Measurements from ENCODE around the gene HSD3B1.

The HSD3B1 gene

DNA sequence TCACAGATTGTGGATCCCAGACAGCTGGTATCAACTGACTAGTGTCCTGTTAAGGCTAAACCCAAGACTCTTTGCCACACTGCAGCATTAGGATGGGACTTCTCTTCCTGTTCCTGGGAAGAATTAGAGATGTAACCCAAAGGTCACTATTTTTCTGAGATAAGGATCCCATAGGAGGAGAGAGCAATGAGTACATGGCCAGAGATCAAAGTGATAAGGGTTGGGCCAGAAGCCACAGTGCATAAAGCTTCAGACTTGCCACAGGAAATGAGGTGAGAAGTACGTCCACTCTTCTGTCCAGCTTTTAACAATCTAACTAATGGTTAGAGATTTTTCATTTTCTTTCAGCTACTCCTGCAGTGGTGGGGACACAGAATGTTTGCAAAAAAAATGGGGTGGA lies at the start of gene HSD3B1:
TSS of gene HSD3B1 (plus strand) at position 270 of the 400 bp plus-strand sequence. CDS start 267 bp downstream, outside the sequence.
- DNase-seq: no peak

DNA sequence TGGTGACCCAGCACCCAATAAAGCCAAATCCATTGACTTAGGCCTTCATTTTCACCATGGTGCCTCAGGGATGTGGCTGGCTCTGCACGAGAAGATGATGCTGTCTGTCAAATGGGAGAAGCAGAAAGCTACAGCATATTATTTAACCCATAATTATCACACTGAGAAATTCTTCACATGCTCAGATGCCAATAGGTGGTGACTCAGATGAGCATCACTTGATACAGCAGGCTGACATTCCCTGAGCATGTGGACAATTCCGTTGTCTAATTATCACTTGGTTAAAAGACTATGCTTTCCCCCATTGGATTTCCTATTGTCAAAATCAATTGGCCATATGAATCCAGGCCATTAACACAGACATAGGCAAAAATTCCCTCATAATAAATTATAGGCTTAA lies 44.0 kb upstream of the HSD3B1 start:
- DNase-seq: no peak

GRCh38 chr1:119463569-119463968 lies 43.4 kb upstream of the HSD3B1 start:
- DNase-seq: no peak

GRCh38 chr1:119466445-119466844 lies 40.6 kb upstream of the HSD3B1 start:
- DNase-seq: no peak

- no peak for DNase-seq
Observed at GRCh38 chr1:119467219-119467618, 39.8 kb upstream of the HSD3B1 start.

- DNase-seq: no peak
Observed at GRCh38 chr1:119467857-119468668, 38.9 kb upstream of the HSD3B1 start.

GRCh38 chr1:119469741-119470140 lies 37.3 kb upstream of the HSD3B1 start:
- DNase-seq: no peak

DNA sequence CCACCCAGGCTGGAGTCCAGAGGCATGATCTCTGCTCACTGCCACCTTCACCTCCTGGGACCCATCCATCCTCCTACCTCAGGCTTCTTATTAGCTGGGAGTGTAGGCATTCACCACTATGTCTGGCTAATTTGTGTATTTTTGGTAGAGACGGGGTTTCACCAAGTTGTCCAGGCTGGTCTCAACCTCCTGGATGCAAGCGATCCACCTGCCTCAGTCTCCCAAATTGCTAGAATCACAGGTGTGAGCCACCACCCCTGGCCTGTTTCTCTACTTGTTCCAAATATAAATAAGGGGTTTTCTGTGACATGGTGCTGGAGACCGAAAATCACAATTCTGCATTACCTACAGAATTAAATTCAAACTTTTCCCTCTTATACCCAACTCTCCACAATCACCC lies 36.6 kb upstream of the HSD3B1 start:
- DNase-seq: no peak

- DNase-seq: no peak
Observed at GRCh38 chr1:119470958-119471357, 36.1 kb upstream of the HSD3B1 start.

DNA sequence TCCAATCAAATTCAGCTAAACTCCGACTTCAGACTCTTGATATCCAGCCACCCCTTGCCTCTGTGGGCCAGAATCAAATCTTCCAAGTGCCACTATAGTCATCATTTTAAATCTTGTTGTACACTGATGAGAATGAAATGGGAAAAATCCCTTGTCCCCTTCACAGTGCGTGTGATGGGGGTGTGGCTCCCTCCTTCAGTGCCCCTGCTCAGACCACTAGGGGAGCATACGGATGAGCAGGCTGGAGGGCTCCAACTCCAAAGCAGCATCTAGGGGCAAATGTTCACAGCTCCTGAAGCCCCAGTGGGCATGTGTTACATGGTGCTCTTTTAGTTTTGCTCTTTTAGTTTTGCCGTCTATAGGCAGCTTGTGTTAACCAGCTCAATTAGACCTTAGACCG lies 35.4 kb upstream of the HSD3B1 start:
- DNase-seq: no peak

DNA sequence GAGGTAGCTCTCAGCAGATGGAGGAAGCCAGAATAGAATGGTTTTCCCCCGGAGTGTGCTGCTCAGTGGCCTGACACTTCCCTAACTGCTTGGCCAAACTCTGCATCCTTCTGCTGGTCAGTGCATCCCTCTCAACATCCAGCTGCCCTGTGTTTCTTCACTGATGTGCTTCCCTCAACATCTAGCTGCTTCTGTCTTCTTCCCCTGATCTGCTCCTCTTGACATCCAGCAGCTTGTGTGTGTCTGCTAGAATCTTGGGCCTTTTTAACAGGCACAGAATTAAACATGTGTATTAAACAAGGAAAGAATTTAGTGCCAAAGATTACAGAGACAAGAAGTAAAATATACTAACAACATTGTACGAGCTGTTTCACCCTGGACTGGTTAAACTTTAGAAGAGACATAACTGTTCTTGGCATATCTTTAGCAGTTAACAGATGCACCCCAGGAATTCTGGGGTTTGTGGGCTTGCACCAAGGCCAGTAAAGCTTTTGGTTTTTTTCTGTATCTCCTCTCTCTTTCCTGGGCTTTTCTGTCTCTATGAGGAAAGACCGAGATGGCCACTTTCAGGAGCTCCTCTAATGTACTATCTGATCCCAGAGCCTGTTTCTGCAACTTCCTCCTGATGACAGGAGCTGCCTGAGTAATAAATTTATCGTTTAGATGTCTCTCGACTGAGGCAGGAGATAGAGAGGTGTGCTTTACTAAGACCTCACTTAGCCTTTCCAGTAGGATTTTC lies 34.8 kb upstream of the HSD3B1 start:
- DNase-seq: no peak

- no peak for DNase-seq
Observed at GRCh38 chr1:119472819-119473175, 34.2 kb upstream of the HSD3B1 start.

DNA sequence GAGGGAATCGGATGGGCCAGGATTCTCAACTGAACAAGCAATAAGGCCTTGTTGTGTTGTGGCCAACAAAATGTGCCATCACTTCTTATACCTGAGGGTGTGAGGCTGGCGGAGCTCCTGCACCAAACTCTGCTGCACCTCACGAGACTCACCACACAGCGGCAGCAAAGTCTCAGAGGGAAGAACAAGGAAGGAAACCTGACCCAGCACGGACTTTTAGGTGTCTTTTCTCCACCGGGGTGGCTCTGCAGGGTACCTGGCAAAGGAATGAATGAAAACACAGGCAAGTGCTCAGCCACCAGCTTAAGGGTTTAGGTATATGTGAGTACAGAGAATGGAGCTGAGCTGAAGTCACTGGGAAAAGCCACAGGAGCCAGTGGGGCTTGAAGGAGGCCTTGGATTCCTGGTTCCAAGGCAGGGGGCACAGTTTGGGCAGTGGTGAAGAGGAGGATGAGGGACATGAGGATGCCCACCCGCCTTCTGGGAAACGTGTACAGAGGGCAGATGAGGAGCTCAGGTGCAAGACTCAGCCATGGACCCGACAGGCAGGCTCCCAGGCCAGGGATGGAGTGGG lies 31.1 kb upstream of the HSD3B1 start:
- DNase-seq: no peak

- DNase-seq: no peak
Observed at GRCh38 chr1:119477710-119478109, 29.3 kb upstream of the HSD3B1 start.

DNA sequence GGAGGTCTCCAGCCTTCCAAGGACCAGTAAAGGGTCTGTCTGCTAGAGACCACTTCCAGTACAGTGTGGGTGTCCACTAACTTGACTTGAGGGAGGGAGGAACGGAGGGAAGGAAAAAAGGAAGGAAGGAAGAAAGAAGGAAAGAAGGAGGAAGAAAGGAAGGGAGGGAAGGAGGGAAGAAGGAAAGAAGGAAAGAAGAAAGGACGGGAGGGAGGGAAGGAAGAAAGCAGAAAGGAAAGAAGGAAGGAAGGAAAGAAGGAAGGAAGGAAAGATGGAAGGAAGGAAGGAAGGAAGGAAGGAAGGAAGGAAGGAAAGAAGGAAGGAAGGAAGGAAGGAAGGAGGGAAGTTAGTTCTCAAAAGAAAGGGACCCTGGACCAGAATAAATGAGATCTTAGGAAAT lies 26.8 kb upstream of the HSD3B1 start:
- DNase-seq: no peak

- no peak for DNase-seq
Observed at GRCh38 chr1:119481951-119482350, 25.1 kb upstream of the HSD3B1 start.

GRCh38 chr1:119482517-119483425 lies 24.2 kb upstream of the HSD3B1 start:
- DNase-seq: no peak

DNA sequence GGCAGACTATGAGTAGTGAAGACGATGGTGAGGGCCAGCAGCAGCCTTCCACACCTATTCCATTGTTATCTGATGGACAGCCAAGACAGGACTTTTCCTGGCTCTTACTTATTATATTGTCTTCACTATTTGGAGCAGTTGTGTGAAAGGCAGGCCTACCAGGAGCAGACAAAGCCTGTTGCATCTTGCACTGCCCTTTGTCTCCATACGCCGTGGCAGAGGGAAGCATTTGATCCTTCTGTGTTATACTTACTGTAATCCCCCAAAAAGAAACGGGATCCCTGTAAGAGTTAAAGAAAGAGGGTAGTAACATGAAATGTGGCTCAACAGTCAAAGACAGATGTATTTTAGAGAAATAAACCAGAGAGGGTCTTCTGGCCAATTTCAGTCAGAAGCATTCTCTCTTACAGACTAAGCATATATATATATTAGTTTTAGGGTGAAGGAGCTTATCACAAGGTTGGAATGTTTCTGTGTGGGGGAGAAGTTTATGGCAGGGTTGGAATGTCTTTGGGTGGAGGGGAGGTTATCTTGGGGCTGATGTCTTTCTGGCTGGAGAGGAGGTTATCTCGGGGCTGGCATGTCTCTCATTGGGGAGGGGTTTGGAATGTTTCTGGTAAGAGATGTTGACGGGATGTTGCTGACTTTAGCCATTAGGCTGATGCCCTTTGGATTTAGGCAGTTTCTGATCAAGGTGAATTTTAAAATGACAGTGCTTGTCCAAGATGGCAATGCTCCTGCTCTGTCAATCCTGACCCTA lies 23.4 kb upstream of the HSD3B1 start:
- no peak for DNase-seq

DNA sequence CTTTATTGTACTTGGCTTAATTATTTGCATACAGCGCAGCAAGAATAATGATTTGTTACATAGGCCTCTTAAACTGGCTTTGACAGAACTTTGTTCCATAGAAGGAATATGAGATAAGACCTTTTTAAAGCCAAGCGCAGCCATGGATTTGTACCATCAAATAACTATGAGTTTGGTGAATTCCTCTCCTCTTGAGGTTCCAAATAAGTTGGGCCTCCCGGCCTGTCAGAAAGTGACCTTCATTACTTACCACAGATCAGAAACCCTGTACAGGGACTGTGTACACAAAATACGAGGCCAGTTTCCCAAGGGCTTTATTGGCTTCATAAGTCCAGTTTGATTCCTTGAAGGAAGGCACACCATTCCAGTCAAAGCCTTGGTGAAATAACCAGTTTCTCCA lies 21.8 kb upstream of the HSD3B1 start:
- no peak for DNase-seq

GRCh38 chr1:119488216-119488615 lies 18.8 kb upstream of the HSD3B1 start:
- DNase-seq: no peak

DNA sequence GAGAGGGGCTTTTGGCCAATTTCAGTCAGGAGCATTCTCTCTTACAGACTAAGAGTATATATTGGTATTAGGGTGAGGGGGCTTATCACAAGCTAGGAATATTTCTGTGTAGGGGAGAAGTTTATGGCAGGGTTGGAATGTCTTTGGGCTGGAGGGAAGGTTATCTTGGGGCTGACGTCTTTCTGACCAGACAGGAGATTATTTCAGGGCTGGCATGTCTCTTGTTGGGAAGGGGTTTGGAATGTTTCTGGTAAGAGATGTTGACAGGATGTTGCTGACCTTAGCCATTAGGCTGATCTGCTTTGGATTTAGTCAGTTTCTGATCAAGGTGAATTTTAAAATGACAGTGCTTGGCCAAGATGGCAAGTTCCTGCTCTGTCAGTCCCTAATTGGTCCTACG lies 17.8 kb upstream of the HSD3B1 start:
- DNase-seq: no peak

- DNase-seq: no peak
Observed at GRCh38 chr1:119490925-119491324, 16.1 kb upstream of the HSD3B1 start.
